ENCODE data around the gene GINM1.

DNA sequence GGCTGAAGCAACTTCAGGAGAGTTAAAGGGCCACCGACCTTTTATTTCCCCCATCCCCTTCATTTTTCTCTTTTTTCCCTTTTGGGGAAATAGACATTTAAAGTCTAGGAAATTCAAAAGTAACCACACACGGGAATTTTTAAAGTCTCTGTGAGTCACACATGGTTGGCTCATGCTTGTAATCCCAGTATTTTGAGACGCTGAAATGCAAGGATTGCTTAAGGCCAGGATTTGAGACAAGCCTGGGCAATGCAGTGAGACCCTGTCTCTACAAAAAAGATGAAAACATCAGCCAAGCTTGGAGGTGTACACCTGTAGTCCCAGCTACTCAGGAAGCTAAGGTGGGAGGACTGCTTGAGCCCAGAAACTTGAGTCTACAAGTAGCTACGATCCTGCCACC lies 48.2 kb downstream of the GINM1 start:
- TF ChIP-seq, protein P1, sequence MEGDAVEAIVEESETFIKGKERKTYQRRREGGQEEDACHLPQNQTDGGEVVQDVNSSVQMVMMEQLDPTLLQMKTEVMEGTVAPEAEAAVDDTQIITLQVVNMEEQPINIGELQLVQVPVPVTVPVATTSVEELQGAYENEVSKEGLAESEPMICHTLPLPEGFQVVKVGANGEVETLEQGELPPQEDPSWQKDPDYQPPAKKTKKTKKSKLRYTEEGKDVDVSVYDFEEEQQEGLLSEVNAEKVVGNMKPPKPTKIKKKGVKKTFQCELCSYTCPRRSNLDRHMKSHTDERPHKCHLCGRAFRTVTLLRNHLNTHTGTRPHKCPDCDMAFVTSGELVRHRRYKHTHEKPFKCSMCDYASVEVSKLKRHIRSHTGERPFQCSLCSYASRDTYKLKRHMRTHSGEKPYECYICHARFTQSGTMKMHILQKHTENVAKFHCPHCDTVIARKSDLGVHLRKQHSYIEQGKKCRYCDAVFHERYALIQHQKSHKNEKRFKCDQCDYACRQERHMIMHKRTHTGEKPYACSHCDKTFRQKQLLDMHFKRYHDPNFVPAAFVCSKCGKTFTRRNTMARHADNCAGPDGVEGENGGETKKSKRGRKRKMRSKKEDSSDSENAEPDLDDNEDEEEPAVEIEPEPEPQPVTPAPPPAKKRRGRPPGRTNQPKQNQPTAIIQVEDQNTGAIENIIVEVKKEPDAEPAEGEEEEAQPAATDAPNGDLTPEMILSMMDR (conservative IDR thresholded peaks at IDR 0.05; ENCODE audit: low read depth, low read length), result no peak
- TF ChIP-seq MAZ (IDR thresholded peaks at IDR 0.05; ENCODE audit: borderline replicate concordance, low read depth, low read length), result no peak
- TF ChIP-seq, protein P2, sequence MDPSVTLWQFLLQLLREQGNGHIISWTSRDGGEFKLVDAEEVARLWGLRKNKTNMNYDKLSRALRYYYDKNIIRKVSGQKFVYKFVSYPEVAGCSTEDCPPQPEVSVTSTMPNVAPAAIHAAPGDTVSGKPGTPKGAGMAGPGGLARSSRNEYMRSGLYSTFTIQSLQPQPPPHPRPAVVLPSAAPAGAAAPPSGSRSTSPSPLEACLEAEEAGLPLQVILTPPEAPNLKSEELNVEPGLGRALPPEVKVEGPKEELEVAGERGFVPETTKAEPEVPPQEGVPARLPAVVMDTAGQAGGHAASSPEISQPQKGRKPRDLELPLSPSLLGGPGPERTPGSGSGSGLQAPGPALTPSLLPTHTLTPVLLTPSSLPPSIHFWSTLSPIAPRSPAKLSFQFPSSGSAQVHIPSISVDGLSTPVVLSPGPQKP (IDR thresholded peaks at IDR 0.05; ENCODE audit: borderline replicate concordance, low read depth, low read length), result no peak
